HG03045 (cell line): Measurements from ENCODE around the gene COBLL1.

Experiments used
- ATAC-seq: cut with Tn5 transposase; IDR thresholded peaks from one replicate; pipeline ENCODE4 v1.9.1; 2021; ENCODE audit warnings: mild to moderate bottlenecking, moderate library complexity; ENCODE audit not compliant: unreplicated experiment

COBLL1 gene

GRCh38 chr2:164693390-164693789 lies 148.2 kb downstream of the COBLL1 start:
- ATAC-seq: no peak

GRCh38 chr2:164692958-164693357 lies 148.7 kb downstream of the COBLL1 start:
- no peak for ATAC-seq

GRCh38 chr2:164692114-164692513 lies 149.5 kb downstream of the COBLL1 start:
- no peak for ATAC-seq

GRCh38 chr2:164691346-164691887 lies 150.2 kb downstream of the COBLL1 start:
- ATAC-seq: no peak

- no peak for ATAC-seq
Measured at GRCh38 chr2:164690361-164690760, 151.3 kb downstream of the COBLL1 start.

GRCh38 chr2:164688896-164689419 lies 152.7 kb downstream of the COBLL1 start:
- ATAC-seq: no peak

GRCh38 chr2:164681009-164681408 lies 160.6 kb downstream of the COBLL1 start:
- no peak for ATAC-seq

- no peak for ATAC-seq
Measured at GRCh38 chr2:164678631-164679149, 162.9 kb downstream of the COBLL1 start.

- ATAC-seq: no peak
Measured at GRCh38 chr2:164677733-164678132, 163.9 kb downstream of the COBLL1 start.

GRCh38 chr2:164677271-164677670 lies 164.4 kb downstream of the COBLL1 start:
- ATAC-seq: no peak

- ATAC-seq: no peak
Measured at GRCh38 chr2:164675687-164676086, 165.9 kb downstream of the COBLL1 start.

GRCh38 chr2:164675027-164675426 lies 166.6 kb downstream of the COBLL1 start:
- ATAC-seq: no peak

- no peak for ATAC-seq
Measured at GRCh38 chr2:164671664-164672396, 169.8 kb downstream of the COBLL1 start.

- ATAC-seq: no peak
Measured at GRCh38 chr2:164669291-164669690, 172.3 kb downstream of the COBLL1 start.

GRCh38 chr2:164667566-164667965 lies 174.1 kb downstream of the COBLL1 start:
- ATAC-seq: no peak

GRCh38 chr2:164664070-164664469 lies 177.6 kb downstream of the COBLL1 start:
- ATAC-seq: no peak

- no peak for ATAC-seq
Measured at GRCh38 chr2:164662868-164663631, 178.6 kb downstream of the COBLL1 start.

GRCh38 chr2:164662066-164662465 lies 179.6 kb downstream of the COBLL1 start:
- ATAC-seq: no peak

GRCh38 chr2:164661349-164661748 lies 180.3 kb downstream of the COBLL1 start:
- no peak for ATAC-seq

GRCh38 chr2:164657129-164657528 lies 184.5 kb downstream of the COBLL1 start:
- no peak for ATAC-seq

GRCh38 chr2:164655750-164656149 lies 185.9 kb downstream of the COBLL1 start:
- ATAC-seq: no peak

- ATAC-seq: no peak
Measured at GRCh38 chr2:164655336-164655735, 186.3 kb downstream of the COBLL1 start.
